ENCODE data around the gene RSPH1.

DNA sequence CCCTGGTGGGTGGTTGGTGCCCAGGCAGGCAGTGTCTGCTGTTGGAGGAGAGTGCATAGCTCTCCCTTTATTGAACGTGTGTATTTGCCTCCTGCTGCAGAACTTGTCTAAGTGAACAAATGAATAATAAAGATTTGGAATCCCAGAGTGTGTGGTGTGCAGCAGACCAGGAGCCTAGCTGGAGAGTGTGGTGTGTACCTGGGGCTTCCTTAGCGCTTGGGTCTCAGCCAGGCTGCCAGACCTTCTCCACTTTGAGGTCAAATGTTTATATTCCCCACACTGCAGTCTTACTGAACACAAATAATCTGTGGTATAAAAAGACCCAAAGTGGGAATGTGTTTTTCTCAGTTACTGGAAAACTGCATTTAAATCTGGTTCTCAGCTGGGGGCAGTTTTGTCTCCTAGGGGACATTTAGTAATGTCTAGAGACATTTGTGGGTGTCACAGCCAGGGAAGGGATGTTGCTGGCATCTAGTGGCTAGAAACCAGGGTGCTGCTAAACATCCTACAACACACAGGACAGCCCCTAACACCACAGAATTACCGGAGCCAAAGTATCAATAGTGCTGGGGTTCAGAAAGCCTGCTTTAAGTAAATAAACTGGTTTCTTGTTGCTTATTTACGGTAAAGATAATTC lies 41.2 kb upstream of the RSPH1 start:
- TF ChIP-seq POLR2AphosphoS5 (IDR thresholded peaks at IDR 0.05; ENCODE audit: low read depth, low read length) (no peak), MXI1 (IDR thresholded peaks at IDR 0.05; ENCODE audit: low read depth, low read length) (no peak), EP300 (IDR thresholded peaks at IDR 0.05; ENCODE audit: borderline replicate concordance in 1 of 2, low read depth in 1 of 2, low read length in 1 of 2) (no peak), SIN3A (IDR thresholded peaks at IDR 0.05; ENCODE audit: borderline replicate concordance, low read depth, low read length) (no peak), CHD2 (IDR thresholded peaks at IDR 0.05; ENCODE audit: low read length, partially characterized antibody) (no peak), RAD21 (IDR thresholded peaks at IDR 0.05; ENCODE audit: low read length) (peak; percentile 68), YY1 (IDR thresholded peaks at IDR 0.05; ENCODE audit: low read depth) (no peak)
- TF ChIP-seq, protein P1, sequence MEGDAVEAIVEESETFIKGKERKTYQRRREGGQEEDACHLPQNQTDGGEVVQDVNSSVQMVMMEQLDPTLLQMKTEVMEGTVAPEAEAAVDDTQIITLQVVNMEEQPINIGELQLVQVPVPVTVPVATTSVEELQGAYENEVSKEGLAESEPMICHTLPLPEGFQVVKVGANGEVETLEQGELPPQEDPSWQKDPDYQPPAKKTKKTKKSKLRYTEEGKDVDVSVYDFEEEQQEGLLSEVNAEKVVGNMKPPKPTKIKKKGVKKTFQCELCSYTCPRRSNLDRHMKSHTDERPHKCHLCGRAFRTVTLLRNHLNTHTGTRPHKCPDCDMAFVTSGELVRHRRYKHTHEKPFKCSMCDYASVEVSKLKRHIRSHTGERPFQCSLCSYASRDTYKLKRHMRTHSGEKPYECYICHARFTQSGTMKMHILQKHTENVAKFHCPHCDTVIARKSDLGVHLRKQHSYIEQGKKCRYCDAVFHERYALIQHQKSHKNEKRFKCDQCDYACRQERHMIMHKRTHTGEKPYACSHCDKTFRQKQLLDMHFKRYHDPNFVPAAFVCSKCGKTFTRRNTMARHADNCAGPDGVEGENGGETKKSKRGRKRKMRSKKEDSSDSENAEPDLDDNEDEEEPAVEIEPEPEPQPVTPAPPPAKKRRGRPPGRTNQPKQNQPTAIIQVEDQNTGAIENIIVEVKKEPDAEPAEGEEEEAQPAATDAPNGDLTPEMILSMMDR (IDR thresholded peaks at IDR 0.05), result peak; percentile 43
- TF ChIP-seq, protein P2, sequence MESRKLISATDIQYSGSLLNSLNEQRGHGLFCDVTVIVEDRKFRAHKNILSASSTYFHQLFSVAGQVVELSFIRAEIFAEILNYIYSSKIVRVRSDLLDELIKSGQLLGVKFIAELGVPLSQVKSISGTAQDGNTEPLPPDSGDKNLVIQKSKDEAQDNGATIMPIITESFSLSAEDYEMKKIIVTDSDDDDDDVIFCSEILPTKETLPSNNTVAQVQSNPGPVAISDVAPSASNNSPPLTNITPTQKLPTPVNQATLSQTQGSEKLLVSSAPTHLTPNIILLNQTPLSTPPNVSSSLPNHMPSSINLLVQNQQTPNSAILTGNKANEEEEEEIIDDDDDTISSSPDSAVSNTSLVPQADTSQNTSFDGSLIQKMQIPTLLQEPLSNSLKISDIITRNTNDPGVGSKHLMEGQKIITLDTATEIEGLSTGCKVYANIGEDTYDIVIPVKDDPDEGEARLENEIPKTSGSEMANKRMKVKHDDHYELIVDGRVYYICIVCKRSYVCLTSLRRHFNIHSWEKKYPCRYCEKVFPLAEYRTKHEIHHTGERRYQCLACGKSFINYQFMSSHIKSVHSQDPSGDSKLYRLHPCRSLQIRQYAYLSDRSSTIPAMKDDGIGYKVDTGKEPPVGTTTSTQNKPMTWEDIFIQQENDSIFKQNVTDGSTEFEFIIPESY (IDR thresholded peaks at IDR 0.05; ENCODE audit: borderline replicate concordance, low read depth), result no peak
- TF ChIP-seq, protein P3, sequence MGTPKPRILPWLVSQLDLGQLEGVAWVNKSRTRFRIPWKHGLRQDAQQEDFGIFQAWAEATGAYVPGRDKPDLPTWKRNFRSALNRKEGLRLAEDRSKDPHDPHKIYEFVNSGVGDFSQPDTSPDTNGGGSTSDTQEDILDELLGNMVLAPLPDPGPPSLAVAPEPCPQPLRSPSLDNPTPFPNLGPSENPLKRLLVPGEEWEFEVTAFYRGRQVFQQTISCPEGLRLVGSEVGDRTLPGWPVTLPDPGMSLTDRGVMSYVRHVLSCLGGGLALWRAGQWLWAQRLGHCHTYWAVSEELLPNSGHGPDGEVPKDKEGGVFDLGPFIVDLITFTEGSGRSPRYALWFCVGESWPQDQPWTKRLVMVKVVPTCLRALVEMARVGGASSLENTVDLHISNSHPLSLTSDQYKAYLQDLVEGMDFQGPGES (IDR thresholded peaks at IDR 0.05; ENCODE audit: low read depth, low read length), result no peak
- TF ChIP-seq, protein P4, sequence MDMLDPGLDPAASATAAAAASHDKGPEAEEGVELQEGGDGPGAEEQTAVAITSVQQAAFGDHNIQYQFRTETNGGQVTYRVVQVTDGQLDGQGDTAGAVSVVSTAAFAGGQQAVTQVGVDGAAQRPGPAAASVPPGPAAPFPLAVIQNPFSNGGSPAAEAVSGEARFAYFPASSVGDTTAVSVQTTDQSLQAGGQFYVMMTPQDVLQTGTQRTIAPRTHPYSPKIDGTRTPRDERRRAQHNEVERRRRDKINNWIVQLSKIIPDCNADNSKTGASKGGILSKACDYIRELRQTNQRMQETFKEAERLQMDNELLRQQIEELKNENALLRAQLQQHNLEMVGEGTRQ (IDR thresholded peaks at IDR 0.05; ENCODE audit: borderline replicate concordance, low read depth, low read length), result no peak
- TF ChIP-seq, protein P5, sequence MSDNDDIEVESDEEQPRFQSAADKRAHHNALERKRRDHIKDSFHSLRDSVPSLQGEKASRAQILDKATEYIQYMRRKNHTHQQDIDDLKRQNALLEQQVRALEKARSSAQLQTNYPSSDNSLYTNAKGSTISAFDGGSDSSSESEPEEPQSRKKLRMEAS (IDR thresholded peaks at IDR 0.05; ENCODE audit: low read depth), result no peak
